ENCODE data around the gene ACE2. TPM values are rescaled to one million over a fixed set of nuclear protein-coding genes. Genes with fewer than 3 reads are reported as not detected.

Gene ACE2
- total and polyA plus RNA-seq, 2 donors from 2014 or later = 5.5 to 32.4 TPM

DNA sequence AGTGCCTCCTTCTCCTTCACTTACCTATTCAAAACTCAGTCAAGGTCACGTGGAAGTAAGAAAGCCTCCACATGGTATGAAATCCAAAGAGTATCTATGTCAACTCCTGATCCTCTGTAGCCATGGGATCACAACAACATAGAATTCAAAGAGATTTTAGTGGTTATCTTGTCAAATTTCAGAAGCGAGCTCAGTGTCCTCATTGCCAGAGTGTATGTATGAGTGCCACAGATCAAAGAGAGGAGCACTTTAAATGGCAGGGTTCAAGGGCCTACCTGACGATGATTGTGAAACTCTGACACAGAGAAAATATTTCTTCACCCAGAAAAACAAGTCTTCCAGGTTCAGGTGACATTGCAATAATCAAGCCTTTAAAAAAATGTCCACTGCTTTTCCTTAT is 1.2 kb upstream of the ACE2 start:
- H3K36me3 ChIP-seq (ENCODE audit: control insufficient read depth in 2 of 3, insufficient read depth in 3 of 3, low read length in 3 of 3) = no peaks in the 10 kb centered on the region
- no peaks in the 10 kb centered on the region for H3K4me1 ChIP-seq (ENCODE audit: control insufficient read depth in 2 of 3, insufficient read depth in 2 of 3, low read depth in 1 of 3, low read length in 3 of 3)
- DNase-seq (no peak), FAIRE-seq (no peak)
- TF ChIP-seq, protein P1, sequence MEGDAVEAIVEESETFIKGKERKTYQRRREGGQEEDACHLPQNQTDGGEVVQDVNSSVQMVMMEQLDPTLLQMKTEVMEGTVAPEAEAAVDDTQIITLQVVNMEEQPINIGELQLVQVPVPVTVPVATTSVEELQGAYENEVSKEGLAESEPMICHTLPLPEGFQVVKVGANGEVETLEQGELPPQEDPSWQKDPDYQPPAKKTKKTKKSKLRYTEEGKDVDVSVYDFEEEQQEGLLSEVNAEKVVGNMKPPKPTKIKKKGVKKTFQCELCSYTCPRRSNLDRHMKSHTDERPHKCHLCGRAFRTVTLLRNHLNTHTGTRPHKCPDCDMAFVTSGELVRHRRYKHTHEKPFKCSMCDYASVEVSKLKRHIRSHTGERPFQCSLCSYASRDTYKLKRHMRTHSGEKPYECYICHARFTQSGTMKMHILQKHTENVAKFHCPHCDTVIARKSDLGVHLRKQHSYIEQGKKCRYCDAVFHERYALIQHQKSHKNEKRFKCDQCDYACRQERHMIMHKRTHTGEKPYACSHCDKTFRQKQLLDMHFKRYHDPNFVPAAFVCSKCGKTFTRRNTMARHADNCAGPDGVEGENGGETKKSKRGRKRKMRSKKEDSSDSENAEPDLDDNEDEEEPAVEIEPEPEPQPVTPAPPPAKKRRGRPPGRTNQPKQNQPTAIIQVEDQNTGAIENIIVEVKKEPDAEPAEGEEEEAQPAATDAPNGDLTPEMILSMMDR (IDR thresholded peaks at IDR 0.05; ENCODE audit: borderline replicate concordance, extremely low read depth, insufficient read depth) = no peak
- H3K9me3 ChIP-seq (ENCODE audit: control insufficient read depth in 2 of 3, insufficient read depth in 1 of 3, low read length in 3 of 3) = no peaks in the 10 kb centered on the region
- H3K4me3 ChIP-seq (ENCODE audit: low read length in 3 of 3) = no peak overlapping the region
- intact Hi-C loops (cut with DNase I) = no loop called here
- H3K9ac ChIP-seq (ENCODE audit: low read length in 3 of 3) = no peak overlapping the region
- peaks cover 17% of the 10 kb centered on the region for H3K27me3 ChIP-seq (ENCODE audit: control insufficient read depth, insufficient read depth, low read length)
- no peak overlapping the region for H3K27ac ChIP-seq (ENCODE audit: low read depth in 2 of 2, low read length in 2 of 2)

DNA sequence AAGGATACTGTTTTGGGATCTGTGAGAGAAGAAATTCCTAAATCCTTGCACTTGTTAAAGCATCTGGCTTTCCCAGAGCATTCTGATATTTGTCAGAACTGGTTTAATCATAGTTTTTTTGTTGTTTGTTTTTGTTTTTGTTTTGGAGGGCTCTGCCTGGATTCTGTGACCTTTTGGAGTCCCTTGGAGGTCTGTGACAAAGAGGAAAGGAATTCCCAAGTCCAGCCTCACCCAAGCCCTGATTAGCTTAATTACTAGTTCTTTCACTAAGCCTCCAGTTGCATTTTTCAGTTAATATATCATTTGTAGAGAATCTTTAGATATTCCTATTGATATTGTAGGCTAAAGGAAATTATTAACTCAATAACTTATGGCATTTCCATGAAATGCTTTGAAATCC is 711 bp downstream of the ACE2 start:
- Histone ChIP-seq H3K9me3 (ENCODE audit: control insufficient read depth in 2 of 3, insufficient read depth in 1 of 3, low read length in 3 of 3) (no peaks in the 10 kb centered on the region), H3K4me3 (ENCODE audit: low read length in 3 of 3) (peak overlapping the region in 2 of 3 donors; percentile 58 to 64), H3K9ac (ENCODE audit: low read length in 3 of 3) (no peak overlapping the region), H3K36me3 (ENCODE audit: control insufficient read depth in 2 of 3, insufficient read depth in 3 of 3, low read length in 3 of 3) (no peaks in the 10 kb centered on the region), H3K4me1 (ENCODE audit: control insufficient read depth in 2 of 3, insufficient read depth in 2 of 3, low read depth in 1 of 3, low read length in 3 of 3) (no peaks in the 10 kb centered on the region), H3K27me3 (ENCODE audit: control insufficient read depth, insufficient read depth, low read length) (peaks cover 14% of the 10 kb centered on the region), H3K27ac (ENCODE audit: low read depth in 2 of 2, low read length in 2 of 2) (peak overlapping the region; percentile 47 to 57)
- TF ChIP-seq, protein P1 (IDR thresholded peaks at IDR 0.05; ENCODE audit: borderline replicate concordance, extremely low read depth, insufficient read depth) = no peak
- intact Hi-C loops (cut with DNase I) = no loop called here
- FAIRE-seq = peak; percentile 11
- DNase-seq = no peak

DNA sequence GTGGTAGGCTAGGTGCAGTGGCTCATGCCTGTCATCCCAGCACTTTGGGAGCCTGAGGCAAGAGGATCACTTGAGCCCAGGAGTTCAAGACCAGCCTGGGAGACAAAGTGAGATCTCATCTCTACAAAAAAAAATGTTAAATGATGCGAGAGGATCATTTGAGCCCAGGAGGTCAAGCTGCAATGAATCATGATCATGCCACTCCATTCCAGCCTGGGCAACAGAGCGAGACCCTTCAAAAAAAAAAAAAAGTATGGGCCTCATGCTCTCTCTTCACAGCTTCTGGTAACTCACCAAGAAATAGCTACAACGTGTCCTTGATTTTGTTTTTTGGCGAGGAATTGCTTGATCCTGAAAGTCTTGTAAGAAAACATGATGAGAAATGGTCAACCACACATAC is 1.3 kb downstream of the ACE2 start:
- FAIRE-seq (no peak), DNase-seq (no peak)
- Histone ChIP-seq H3K4me1 (ENCODE audit: control insufficient read depth in 2 of 3, insufficient read depth in 2 of 3, low read depth in 1 of 3, low read length in 3 of 3) (no peaks in the 10 kb centered on the region), H3K27me3 (ENCODE audit: control insufficient read depth, insufficient read depth, low read length) (peaks cover 14% of the 10 kb centered on the region), H3K27ac (ENCODE audit: low read depth in 2 of 2, low read length in 2 of 2) (peak overlapping the region in 1 of 2 donors; percentile 28), H3K4me3 (ENCODE audit: low read length in 3 of 3) (peak overlapping the region in 2 of 3 donors; percentile 34 to 64), H3K36me3 (ENCODE audit: control insufficient read depth in 2 of 3, insufficient read depth in 3 of 3, low read length in 3 of 3) (no peaks in the 10 kb centered on the region), H3K9ac (ENCODE audit: low read length in 3 of 3) (no peak overlapping the region), H3K9me3 (ENCODE audit: control insufficient read depth in 2 of 3, insufficient read depth in 1 of 3, low read length in 3 of 3) (no peaks in the 10 kb centered on the region)
- intact Hi-C loops (cut with DNase I) = no loop called here
- TF ChIP-seq, protein P1 (IDR thresholded peaks at IDR 0.05; ENCODE audit: borderline replicate concordance, extremely low read depth, insufficient read depth) = no peak

DNA sequence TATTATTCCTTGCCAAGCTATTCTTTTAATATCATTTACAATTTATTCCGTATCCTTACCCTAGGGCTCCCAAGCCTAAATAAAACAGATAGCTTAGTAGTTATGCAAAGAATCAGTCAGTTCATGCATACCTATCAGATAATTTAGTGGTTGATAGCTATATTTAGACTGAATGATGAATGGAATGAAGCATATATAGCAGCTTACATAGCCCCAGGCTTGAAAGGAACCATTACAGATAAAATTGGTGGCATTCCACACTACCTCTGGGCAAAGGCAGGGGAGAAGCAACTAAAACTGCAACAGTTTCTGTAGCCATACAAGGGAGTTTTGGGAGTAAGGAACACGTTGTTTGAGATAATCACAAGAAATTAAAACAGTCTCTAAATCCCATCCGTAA is 2.7 kb downstream of the ACE2 start:
- peak overlapping the region in 2 of 3 donors; percentile 45 to 56 for H3K4me3 ChIP-seq (ENCODE audit: low read length in 3 of 3)
- FAIRE-seq = no peak
- no peaks in the 10 kb centered on the region for H3K9me3 ChIP-seq (ENCODE audit: control insufficient read depth in 2 of 3, insufficient read depth in 1 of 3, low read length in 3 of 3)
- intact Hi-C loops (cut with DNase I) = no loop called here
- TF ChIP-seq, protein P1 (IDR thresholded peaks at IDR 0.05; ENCODE audit: borderline replicate concordance, extremely low read depth, insufficient read depth) = no peak
- H3K4me1 ChIP-seq (ENCODE audit: control insufficient read depth in 2 of 3, insufficient read depth in 2 of 3, low read depth in 1 of 3, low read length in 3 of 3) = no peaks in the 10 kb centered on the region
- no peak for DNase-seq
- H3K9ac ChIP-seq (ENCODE audit: low read length in 3 of 3) = no peak overlapping the region
- H3K27me3 ChIP-seq (ENCODE audit: control insufficient read depth, insufficient read depth, low read length) = peaks cover 14% of the 10 kb centered on the region
- H3K36me3 ChIP-seq (ENCODE audit: control insufficient read depth in 2 of 3, insufficient read depth in 3 of 3, low read length in 3 of 3) = no peaks in the 10 kb centered on the region
- H3K27ac ChIP-seq (ENCODE audit: low read depth in 2 of 2, low read length in 2 of 2) = no peak overlapping the region
